HG03159 (cell line): ENCODE data around the gene TNFSF13.

Experiments used
- ATAC-seq: cut with Tn5 transposase; IDR thresholded peaks from one replicate; pipeline ENCODE4 v1.9.1; 2021; ENCODE audit warnings: mild to moderate bottlenecking, moderate library complexity; ENCODE audit not compliant: unreplicated experiment

Gene TNFSF13

DNA sequence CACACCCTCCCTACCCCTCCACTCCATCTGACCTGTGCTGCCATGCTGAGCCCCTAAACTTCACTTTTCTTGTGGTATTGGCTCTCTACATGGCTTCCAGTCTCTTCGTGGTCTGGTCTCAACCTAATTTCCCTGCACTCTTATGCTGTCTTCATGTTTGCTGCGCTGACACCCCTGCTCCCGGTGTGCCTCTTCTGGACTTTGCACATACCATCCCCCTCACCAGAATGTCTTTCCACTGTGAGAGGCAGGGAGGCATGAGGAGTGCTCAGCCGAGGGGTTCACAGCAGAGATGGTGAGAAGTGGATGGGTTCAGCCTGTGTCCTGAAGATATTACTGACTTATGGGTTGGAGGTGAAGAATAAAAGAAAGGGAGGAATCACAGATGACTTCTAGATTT lies 7.2 kb upstream of the TNFSF13 start:
- ATAC-seq, result no peak

DNA sequence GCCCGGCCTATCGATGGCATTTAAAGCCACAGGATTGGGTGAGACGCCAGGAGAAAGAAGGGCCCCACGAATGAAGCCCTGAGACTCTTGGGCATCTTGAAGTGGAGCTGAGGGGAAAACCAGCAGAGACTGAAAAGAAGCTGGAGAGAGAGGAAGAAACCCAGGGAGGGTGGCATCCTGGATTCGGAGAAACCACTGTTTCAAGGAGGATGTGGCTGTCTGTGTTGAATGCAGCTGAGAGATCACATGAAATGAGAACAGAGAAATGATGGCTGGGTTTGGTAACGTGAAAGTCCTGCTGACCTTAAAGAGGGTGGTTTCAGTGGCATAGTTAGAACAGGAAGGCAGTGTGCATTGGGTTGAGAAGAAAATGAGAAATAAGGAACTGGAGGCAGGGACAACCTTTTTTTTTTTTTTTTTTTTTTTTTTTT lies 5.9 kb upstream of the TNFSF13 start:
- peak; percentile 52 for ATAC-seq

DNA sequence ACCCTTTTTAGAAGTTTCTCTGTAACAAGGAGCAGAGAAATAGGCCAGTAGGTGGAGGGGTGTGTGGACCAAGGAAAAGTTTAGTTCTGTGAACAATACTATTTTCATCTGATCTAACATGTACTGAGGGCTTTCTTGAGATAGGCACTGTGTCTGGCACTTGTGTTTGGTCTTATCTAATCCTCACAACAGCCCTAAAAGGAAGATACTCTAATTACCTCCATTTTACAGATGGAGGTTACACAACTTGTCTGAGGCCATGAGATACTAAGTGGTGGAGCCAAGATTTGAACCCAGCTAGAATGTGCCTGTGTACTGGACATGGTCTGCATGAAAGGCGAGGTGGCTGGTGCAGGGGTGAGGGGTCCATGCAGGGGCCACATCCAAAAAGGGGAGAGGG lies 5.2 kb upstream of the TNFSF13 start:
- ATAC-seq, result no peak

DNA sequence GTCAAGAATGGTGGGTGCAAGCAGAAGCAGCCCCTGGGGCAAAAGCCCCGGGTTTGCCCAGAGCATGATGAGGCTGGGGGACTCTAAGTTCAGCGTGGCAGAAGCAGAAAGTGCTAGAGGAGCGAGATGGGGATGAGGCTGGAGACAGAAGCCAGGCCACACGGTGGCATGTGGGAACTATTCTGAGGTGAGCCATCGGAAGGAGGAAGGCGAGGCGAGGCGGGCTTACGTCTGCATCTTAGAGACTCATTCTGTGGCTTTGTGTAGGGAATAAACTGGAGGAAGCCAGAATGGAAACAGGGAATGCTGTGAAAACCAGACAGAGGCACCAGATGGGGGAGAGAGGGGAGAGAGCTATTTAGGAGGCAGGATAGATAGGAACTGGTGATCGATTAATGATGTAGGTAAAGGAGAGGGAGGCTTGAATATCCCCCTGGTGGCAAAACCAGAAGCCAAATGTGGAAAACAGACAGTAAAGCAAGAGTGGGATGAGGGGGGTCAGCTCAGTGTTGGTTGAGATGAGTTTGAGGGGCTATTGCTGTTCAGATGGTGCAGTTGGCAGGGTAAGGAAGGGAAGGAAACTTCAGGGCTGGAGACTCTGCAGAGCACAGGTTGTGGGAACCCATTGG lies 3.1 kb upstream of the TNFSF13 start:
- ATAC-seq, result no peak

DNA sequence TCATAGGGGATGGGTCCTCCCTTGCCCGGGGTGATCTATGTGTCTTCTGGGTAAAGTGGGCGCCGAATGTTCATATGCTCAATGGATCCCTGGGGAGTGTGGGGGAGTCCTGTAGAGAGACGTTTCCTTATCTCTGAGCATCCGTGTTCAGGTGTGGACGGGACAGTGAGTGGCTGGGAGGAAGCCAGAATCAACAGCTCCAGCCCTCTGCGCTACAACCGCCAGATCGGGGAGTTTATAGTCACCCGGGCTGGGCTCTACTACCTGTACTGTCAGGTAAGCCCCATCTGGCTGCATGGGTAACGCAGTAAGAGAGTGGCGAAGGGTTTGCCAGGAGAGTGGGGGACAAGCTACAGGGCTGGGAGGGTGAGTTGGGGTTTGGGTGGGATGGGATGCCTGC lies 1.9 kb upstream of the TNFSF13 start:
- no peak for ATAC-seq

DNA sequence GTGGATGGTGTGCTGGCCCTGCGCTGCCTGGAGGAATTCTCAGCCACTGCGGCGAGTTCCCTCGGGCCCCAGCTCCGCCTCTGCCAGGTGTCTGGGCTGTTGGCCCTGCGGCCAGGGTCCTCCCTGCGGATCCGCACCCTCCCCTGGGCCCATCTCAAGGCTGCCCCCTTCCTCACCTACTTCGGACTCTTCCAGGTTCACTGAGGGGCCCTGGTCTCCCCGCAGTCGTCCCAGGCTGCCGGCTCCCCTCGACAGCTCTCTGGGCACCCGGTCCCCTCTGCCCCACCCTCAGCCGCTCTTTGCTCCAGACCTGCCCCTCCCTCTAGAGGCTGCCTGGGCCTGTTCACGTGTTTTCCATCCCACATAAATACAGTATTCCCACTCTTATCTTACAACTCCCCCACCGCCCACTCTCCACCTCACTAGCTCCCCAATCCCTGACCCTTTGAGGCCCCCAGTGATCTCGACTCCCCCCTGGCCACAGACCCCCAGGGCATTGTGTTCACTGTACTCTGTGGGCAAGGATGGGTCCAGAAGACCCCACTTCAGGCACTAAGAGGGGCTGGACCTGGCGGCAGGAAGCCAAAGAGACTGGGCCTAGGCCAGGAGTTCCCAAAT lies 1.3 kb upstream of the TNFSF13 start:
- ATAC-seq, result no peak

DNA sequence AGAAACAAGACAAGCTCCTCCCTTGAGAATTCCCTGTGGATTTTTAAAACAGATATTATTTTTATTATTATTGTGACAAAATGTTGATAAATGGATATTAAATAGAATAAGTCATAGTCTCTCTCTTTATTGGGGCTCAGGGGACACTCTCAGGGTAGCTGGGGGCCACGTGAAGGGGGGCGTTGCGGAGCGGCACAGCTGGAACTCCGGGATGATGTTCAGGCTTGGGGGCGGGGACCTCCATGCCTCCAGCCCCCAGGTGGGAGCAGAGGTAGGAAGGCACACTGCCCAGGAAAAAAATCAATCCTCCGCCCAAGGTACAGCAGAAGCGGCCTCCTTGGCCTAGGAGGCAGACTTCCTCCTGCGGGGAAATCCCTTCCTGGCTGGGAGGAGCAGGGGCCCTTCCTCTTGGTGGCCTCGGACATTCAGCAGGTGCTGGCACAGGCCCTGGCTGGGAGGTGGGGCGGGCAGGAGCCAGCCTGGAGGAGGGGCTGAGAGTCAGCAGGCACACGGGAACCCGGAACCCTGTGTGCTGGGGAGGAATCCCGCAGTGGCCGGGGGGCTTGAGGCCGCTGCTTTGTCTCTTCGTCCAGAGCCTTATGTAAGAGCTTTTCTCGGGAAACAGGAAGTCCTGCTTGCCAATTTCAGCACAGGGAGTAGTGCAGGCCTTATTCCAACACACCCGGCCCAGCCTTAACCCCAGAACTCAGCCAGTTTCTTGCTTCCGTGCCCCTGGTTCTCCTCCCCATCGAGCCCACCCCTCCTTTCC lies 591 bp upstream of the TNFSF13 start:
- no peak for ATAC-seq

DNA sequence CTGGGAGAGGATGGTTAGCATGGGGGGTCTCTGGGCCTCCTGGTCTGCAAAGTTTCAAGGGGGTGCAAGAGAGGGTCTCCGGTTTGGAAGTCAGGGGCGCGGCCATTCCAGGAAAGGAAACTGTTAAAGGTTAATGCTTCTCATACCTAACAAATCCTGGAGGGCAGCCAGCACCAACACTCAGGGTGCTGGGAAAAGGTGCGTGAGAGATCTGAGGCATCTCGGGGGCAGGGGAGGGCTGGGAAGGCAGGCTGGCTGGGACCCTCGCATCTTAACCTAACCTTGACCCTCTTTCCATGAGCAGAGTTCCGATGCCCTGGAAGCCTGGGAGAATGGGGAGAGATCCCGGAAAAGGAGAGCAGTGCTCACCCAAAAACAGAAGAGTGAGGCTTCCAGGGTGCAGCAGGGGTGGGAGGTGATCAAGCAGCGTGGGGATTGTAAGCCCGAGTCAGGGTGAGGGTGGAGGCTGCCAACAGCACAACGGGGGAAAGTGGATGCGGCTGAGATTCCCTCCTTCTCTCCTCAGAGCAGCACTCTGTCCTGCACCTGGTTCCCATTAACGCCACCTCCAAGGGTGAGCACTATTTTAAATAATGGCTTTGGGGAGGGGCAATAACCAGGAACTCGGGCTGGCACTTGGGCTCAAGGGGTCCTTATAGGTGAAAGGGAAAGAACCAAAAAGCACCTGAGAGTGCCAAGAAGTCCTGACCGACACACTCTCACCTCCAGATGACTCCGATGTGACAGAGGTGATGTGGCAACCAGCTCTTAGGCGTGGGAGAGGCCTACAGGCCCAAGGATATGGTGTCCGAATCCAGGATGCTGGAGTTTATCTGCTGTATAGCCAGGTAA lies 996 bp downstream of the TNFSF13 start:
- no peak for ATAC-seq

DNA sequence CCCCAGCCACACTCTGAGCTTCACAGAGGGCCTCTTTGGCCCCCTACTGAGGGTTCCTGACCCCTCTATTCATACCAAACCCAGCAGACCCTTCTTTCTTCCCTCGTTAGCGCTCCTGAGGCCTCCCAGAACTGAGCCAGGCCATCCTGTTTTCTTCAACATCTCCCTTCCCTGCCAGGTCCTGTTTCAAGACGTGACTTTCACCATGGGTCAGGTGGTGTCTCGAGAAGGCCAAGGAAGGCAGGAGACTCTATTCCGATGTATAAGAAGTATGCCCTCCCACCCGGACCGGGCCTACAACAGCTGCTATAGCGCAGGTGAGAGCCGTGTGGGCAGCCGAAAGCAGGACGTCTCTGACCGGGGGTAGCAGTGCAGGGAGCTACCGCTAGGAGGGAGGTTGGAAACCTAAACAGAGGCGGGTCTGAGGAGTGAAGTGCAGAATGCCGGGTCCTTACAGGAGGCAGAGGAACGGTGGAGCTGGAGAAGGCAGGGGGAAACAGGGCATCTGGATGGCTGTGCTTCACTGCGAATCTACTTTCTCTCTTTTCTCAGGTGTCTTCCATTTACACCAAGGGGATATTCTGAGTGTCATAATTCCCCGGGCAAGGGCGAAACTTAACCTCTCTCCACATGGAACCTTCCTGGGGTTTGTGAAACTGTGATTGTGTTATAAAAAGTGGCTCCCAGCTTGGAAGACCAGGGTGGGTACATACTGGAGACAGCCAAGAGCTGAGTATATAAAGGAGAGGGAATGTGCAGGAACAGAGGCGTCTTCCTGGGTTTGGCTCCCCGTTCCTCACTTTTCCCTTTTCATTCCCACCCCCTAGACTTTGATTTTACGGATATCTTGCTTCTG lies 1.9 kb downstream of the TNFSF13 start:
- no peak for ATAC-seq

DNA sequence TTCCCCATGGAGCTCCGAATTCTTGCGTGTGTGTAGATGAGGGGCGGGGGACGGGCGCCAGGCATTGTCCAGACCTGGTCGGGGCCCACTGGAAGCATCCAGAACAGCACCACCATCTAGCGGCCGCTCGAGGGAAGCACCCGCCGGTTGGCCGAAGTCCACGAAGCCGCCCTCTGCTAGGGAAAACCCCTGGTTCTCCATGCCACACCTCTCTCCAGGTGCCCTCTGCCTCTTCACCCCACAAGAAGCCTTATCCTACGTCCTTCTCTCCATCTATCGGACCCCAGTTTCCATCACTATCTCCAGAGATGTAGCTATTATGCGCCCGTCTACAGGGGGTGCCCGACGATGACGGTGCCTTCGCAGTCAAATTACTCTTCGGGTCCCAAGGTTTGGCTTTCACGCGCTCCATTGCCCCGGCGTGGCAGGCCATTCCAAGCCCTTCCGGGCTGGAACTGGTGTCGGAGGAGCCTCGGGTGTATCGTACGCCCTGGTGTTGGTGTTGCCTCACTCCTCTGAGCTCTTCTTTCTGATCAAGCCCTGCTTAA lies 2.6 kb downstream of the TNFSF13 start:
- ATAC-seq, result peak; percentile 30

DNA sequence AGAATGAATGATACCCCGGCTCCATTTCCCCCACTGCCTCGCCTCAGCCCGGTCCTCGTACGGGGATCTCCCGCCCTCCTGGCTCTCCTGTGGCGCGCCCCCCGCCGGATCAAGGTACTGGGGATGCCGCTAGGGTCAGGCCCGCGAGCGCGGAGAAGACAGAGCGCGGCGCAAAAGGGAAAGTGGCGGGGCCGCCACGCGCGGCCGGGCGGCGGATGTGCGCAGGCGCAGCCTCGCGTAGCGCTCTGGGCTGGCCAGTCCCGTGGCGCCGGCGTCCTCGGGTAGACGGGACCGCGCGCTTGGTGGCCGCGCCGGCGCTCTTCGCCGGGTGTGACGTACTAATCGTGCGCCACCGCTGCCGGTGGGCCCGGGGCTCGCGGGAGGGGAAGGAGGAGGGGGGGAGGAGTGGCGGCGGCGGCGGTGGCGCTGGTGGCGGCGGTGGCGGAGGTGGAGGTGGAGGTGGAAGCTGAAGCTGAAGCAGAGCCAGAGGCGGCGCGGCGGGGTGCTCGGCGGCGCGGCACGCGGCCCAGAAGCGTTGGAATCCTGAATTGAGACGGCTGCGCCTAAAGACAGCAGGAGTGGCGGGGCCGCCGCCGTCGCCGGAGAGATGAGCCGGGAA lies 3.1 kb downstream of the TNFSF13 start, which contains the start of gene SENP3:
SENP3 (plus strand) TSS at position 331 of the 619 bp plus-strand sequence. CDS start 1,158 bp downstream, outside the sequence.
- peak; percentile 61 for ATAC-seq

DNA sequence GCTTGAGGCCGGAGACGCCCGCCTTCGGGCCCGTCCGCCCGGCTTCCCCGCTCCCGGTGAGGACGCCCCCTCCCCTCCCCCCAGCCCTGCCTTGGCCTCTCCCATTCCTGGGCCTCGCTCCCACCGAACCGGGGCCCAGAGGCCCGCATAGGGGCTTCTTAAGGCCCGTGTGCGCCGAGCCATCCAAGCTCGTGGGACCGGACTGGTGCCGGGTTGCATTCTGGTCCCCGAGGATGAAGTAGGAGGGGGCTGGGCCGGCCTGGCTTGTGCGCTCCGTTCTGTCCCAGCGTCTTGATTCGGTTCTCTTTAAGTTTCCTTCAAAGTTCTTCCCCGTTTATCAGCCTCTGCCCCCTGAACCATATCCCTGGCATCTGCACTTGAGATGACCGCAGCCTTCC lies 3.7 kb downstream of the TNFSF13 start:
- no peak for ATAC-seq

DNA sequence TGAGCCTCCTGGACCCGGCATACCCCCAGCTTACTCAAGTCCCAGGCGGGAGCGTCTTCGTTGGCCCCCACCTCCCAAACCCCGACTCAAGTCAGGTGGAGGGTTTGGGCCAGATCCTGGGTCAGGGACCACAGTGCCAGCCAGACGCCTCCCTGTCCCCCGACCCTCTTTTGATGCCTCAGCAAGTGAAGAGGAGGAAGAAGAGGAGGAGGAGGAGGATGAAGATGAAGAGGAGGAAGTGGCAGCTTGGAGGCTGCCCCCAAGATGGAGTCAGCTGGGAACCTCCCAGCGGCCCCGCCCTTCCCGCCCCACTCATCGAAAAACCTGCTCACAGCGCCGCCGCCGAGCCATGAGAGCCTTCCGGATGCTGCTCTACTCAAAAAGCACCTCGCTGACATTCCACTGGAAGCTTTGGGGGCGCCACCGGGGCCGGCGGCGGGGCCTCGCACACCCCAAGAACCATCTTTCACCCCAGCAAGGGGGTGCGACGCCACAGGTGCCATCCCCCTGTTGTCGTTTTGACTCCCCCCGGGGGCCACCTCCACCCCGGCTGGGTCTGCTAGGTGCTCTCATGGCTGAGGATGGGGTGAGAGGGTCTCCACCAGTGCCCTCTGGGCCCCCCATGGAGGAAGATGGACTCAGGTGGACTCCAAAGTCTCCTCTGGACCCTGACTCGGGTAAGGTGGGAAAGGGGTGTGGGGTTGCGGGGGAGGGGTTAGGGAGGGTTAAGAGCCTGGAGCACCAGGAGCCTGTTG lies 4.7 kb downstream of the TNFSF13 start:
- no peak for ATAC-seq

DNA sequence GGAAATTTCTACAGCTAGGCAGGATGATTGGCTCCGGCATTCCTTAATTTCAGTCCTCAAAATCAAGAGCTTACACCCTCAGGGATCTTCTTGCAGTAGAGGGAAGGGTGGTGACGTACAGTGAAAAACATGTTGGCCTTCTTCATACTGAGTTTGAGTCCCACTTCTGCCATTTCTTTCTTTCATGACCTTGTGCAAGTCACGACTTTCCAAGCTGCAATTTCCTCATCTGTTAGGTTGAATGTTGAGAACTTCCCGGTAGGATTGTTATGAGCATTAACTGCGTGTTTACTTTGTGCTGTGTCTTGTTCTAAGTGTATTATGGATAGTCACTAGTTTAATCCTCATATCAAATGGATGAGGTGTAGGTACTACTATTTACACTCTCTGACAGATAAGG lies 11.0 kb downstream of the TNFSF13 start:
- ATAC-seq, result no peak

DNA sequence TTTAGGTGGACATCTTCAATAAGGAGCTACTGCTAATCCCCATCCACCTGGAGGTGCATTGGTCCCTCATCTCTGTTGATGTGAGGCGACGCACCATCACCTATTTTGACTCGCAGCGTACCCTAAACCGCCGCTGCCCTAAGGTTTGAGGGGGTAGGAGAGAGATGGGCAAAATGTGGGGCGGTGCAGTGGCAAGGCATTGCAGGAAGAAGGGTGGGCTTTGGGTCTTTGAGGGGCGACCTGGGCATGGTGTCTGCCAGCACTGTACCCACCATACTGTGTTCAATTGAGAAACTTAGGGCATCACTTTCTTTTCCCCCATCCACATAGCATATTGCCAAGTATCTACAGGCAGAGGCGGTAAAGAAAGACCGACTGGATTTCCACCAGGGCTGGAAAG lies 11.8 kb downstream of the TNFSF13 start:
- no peak for ATAC-seq

DNA sequence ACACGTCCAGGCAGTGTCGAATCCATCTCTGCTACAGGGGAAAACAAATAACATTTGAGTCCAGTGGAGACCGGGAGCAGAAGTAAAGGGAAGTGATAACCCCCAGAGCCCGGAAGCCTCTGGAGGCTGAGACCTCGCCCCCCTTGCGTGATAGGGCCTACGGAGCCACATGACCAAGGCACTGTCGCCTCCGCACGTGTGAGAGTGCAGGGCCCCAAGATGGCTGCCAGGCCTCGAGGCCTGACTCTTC lies 13.7 kb downstream of the TNFSF13 start:
- peak; percentile 90 for ATAC-seq

DNA sequence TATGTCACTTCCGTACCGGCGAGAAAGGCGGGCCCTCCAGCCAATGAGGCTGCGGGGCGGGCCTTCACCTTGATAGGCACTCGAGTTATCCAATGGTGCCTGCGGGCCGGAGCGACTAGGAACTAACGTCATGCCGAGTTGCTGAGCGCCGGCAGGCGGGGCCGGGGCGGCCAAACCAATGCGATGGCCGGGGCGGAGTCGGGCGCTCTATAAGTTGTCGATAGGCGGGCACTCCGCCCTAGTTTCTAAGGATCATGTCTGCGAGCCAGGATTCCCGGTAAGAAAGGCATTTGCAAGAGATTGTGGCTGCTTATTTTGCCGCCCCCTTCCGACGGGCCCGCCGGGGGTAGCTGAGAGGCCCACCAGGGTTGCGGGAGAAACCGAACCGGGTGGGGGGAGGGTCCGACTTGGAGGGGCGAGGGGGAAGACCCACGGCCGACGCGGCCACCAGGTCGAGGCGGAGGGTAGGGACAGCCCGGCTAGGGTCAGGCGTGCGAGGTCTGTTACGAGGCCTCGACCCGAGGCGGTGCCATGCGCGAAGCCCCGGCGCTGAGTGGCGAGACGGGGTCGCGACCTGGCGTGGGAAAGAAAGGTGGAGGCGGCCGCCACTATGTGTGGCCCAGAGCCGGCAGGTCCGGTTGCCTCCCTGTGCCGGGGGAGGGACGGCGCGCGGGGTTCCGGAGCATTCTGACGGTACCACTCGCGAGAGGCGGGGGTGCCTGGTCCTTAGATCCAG lies 14.2 kb downstream of the TNFSF13 start:
- peak; percentile 0 for ATAC-seq

DNA sequence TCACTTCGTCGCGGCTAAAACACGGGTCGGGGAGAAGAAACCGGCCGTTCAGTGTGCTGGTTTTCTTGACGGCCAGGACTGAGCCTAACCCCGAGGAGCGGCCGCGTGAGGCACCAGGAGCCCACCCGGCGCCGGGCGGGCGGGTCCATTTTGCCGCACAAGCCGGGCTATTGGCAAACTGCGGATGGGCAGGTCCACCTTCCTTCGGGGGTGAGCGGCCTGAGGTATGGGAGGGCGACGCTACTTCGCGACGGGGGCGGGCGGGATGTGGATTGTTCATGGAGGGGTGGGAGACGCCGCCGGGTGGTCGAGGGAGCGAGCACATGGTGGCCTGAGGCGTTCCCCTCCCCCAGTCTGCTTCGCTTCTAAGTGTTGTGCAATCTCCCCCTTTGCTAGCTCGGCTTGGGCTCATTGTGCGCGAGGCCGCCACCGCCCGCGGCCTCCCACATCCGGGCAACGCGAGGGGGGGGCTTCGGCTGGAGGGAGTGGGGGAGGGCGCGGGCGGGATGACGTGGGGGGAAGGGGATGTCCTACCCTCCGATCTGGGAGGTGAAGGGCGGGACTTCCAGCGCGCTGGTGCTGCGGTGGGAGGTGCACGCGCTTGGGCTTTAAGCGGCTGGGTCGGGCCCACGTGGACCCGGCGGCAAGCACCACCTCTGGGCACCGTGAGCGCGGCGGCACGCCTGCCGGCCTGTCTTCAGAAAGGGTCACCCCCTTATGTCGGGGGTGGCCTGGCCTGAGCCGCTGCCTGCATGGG lies 15.0 kb downstream of the TNFSF13 start:
- ATAC-seq, result no peak
